Anterior cingulate cortex (tissue), 58 donors: ENCODE data around the gene RPL4.
"Not testable (repeated sequence)": the region's sequence is repeated elsewhere in the genome, so short reads cannot be mapped to it uniquely, and the experiment has no call there.

Experiments
- DNase-seq, 58 donors: peaks; one replicate each; lab custom pipeline; 2025; lab: John Stamatoyannopoulos, UW

The RPL4 gene

DNA sequence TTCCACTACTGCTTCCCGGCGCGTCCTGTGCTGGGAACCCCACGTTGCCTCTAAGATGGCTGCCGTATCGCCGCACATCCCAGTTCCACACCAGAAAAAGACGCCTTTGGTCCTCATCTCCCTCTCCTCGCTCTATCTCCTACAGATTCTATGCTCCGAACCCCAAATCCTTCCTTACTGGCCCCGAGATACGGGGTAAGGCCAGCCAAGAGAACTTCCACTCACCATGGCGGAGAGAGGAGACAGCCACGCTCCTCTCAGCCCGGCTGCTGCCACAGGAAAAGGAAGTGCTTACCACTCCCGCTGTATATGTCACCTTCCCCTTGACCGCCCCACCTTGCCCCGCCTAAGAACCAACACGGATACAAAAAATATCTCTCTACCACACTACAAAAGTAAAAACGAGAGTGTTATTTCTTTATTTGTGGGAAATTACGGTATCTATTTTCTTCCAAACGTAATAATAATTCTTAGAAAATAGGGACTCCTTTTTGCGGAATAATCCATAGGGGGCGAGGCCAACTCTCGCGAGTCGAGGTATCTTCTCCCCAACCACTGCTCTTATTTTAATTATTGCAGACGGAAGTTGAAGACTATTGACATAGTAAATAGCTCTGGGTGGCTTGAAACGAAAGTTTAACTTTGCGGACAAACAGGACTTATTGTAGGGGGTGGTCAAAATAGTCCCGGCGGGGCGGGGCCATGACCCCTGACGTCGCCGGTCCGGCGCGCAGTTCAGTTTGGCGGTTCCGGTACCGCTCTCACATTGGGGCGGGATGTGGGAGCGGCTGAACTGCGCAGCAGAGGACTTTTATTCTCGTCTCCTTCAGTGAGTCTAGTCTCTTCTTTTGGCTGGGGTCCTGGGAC is at the start of gene RPL4, which contains the start of gene ZWILCH:
TSS of gene RPL4 (minus strand) at position 293 of the 867 bp plus-strand sequence. CDS start at position 228, 65 bp downstream.
TSS of gene ZWILCH (plus strand) at position 764 of the 867 bp plus-strand sequence. CDS start at position 777, 13 bp downstream.
- DNase-seq = peak in 57 of 58 donors; percentile 7 to 82 (median 58)

DNA sequence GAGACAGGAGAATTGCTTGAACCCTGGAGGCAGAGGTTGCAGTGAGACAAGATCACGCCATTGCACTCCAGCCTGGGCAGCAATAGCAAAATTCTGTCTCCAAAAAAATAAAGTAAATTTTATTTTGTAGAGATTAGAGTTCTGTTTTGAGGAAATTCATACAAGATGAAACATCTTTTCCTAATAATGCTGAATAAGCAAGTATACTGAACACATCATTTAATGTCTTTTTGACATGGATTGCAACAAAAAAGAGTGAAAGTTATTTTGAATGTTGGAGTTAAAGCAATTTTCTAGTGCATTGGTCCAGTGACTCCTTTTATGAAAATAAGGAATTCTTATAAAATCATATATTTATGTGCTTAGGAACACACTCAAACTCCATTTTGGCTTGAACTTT is 40.6 kb upstream of the RPL4 start:
- DNase-seq = no peak

DNA sequence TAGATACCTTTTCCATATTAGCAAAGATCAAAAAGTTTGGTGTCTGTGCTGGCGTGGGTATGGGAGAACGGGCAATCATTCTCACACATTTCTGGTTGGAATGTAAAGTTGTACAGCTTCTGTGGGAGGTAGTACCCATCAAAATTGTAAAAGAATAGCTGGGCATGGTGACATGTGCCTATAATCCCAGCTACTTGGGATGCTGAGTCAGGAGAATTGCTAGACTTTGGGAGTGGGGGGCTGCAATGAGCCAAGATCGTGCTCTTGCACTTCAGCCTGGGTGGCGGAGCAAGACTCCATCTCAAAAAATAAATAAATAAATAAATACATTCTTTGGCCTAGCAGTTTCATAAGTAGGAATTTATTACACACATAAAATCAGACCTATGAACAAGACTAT is 38.2 kb upstream of the RPL4 start:
- DNase-seq = no peak

DNA sequence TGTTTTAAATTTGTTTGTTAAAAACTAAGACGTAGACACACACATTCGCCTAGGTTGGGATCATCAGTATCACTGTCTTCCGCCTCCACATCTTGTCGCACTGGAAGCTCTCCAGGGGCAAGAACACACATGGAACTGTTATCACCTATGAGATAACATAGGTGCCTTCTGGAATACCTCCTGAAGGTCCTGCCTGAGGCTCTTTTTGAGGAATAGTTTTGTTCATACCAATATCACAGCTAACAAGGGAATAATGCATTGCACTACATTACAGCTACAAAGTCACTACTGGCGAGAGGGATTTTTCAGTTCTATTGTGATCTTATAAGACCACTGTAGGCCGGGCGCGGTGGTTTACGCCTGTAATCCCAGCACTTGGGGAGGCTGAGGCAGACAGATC is 30.4 kb upstream of the RPL4 start:
- no peak for DNase-seq

DNA sequence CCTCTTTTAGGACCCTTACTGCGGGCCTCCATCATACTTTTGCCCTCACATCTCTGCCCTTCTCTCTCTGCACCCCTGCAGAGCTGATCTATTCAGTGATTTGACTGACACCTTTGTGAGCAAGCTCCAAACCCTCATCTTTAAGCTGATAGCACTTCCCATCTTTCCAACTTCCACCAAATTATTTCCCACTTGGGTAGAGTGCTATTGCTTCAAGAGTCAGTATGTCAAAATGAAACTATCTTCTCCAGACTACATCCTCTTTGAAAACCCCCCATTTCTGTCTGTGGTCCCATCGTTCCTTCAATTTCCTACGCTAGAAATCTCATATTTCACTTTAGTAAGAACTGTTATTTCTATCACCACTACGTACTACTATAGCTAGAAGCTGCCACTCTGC is 20.2 kb upstream of the RPL4 start:
- no peak for DNase-seq

DNA sequence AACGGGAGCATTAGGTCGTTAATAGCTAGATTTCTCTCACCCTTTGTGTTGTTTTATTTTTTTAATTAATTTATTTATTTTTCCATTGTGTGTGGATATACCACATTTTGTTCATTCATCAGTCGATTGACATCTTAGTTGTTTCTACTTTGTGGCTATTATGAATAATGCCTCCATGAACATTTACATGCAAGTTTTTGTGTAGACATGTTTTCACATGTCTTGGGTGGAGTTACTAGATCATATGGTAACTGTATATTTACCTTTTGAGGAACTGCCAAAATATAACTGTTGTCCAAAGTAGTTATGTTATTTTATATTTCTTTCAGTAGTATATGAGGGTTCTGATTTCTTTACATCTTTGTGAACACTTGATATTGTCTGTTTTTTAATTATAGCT is 19.3 kb upstream of the RPL4 start:
- DNase-seq = no peak

DNA sequence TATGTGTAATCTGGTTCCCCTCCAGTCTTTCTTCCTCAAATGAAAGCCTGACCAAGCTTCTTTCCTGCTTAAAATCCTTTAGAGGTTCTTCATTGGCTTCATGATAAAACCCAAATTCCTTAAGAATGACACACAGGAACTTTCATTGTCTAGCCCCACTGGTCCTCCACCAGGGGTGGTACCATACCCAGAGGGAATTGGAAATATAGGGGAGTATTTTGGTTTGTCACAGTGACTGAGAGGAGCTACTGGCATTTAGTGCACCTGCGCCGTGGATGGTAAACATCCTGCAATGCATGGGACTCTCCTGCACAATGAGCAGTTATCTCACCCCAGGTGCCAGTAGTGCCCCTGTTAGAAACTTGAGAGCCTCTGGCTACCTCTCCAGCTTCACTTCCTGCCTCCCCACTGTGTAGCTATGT is 11.3 kb upstream of the RPL4 start:
- DNase-seq = no peak

DNA sequence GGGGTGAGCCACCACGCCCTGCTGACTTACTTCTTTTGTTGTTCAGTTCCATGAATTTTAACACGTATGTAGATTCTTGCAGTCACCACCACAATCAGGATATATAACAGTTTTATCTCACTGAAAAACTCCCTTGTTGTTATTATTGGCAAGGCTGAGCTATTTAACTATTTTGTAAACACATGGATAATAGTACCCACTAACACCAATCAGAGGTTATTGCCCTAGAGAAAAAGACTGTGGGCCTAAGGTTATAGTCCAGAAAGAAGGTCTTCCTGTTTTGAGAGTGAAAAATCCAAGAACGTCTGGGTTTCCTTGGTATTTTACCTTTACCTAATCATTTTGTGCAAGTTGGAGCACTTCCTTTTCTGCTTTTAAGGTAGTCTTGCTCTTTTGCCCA is 9.9 kb upstream of the RPL4 start:
- no peak for DNase-seq

DNA sequence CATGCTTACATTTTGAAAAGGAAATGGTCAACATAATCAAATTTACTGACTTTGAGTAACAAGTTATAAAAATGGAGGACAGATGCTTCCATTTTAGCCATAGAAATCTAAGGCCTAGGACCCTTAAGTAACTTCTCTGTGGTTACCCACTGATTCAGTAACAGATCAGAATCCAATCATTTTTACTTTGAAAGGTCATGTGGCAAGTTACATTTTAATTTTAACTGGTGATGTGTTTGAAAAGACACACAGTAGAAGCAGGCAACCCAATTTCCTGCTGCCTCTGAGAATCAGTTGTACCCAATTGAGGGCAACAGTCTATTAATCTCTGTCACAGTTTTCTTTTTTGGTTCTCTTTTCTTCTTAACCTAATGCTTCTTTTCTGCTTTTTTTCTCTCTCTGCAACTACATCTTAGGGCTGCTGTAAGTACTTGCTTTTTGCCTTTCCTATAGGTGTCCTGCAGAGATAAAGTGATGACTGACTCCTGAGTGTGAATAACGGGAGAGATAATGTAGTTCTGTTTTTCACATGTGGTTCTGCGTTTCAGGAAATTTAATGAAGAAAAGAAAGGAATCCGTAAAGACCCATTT is 3.7 kb upstream of the RPL4 start:
- no peak for DNase-seq

DNA sequence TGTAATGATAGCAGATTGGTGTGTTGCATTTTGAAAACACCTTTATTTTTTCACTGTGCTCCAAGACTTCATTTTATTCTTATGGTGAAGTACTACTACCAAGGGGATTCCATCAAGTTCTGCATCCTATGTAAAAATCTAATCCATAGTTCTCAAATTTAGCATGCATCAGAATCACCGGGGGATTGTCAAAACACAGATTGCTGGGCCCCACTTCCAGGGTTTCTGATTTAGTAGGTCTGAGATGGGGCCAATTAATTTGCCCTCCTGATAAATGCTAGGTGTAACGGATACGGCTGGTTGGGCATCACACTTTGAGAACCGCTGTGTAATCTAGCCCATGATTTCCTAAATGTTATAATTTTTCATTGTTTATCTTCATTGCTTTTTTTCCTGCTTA is 1.2 kb upstream of the RPL4 start:
- DNase-seq = no peak

DNA sequence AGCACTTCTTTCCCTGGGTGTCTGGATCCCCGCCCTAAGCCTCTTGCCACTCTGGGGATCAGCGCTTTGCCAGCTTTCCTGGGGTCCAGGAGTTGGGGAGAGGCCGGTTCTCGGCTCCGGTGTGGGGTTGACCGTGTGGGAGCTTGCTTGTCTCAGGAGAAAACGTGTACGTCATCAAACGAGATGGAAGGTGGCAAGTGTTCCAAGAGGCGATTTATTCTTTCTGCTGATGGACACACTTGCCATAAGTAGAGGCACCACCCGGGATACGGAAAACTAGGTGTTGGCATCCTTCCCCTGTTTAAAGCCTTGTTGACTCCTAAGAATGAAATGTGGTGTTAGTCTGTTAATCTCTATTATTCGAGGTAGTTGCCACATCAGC is 766 bp upstream of the RPL4 start:
- DNase-seq = no peak

DNA sequence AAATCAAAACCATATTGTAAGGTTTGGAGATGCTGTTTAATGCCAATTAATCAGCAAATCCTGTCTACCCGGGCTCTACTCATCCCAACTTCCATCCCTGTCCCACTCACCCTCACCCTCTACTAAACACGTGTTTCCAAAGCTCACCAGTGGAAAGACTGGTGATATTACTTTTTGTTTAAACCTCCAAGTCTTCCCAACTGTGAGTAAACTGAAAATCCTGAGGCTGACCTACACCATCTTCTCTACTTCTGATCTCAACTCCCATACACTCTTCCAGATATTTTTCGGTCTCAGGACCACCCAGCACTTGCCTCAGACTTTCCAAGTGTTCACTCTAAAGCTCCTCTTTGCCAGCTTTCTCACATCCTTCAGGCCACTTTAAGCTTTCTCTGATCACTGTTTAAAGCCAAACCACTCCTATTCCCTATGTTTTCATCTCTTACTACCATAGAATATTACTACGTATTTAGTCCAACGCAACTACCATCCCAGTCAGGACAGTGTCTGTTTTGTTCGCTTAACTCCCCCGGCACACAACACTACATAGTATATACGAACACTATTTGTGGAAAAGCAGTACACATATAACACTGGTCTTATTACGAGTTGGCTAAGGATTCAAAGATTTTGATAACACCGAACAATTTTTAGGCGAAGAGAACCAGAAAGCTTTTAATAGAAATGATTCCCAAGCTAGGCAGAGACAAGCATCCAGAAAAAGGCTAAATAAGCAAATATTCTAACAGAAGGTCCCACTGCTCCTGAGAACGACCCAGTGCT is 684 bp downstream of the RPL4 start:
- no peak for DNase-seq

DNA sequence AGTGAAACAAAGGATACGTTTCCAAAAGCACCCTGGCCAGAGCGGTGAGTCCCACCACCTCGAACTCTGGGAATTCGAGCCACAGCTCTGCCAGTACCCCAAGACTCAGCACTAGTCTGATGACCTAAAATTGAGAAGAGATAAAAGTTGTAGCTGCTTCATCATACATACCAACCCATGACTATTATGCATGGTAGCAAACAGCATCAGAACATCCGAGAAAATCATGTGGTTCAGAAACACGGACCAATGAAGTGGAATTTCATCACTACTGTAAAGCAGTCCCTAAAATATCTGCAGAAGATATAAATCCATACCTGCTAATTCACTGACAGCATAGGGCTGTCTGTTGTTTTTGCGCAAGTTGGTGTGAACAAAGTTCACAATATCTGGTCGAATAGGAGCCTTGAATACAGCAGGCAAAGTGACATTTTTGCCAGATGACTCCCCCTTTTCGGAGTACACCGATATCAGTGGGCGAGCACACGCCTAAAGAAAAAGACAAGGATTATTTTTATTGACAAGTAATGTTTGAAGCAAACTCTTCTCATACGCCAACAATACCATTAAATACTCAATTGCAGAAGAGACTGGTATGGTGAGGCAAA is 1.5 kb downstream of the RPL4 start:
- DNase-seq = not testable (repeated sequence)

DNA sequence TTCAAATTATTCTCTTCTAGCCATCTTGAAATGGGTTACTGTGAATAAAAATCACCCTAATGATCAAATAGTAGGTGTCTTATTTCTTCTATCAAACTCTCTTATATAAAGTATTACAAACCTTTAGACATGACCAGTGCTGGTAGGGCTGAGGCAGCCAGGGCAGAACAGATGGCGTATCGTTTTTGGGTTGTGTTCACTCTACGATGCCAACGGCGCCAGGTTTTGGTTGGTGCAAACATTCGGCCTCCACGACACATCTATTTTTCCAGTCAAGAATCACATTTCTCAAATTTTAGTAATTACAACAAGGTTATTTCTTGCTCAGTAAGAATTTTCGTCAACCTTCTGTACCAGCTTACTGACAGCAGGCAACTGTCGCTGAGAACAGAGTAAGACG is 2.2 kb downstream of the RPL4 start:
- peak in 9 of 58 donors; percentile 2 to 25 (median 6) for DNase-seq

DNA sequence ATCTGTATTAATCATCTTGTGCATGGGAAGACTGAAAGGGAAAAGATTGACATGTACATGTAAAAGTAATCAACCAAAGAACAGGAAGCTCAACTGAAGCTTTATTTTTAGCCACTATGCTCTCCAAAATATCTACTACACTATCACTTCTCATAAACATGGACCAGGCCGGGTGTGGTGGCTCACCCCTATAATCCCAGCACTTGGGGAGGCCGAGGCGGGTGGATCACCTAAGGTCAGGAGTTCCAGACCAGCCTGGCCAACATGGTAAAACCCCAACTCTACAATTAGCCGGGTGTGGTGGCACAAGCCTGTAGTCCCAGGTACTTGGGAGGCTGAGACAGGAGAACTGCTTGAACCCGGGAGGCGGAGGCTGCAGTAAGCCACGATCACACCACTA is 4.3 kb downstream of the RPL4 start:
- not testable (repeated sequence) for DNase-seq

DNA sequence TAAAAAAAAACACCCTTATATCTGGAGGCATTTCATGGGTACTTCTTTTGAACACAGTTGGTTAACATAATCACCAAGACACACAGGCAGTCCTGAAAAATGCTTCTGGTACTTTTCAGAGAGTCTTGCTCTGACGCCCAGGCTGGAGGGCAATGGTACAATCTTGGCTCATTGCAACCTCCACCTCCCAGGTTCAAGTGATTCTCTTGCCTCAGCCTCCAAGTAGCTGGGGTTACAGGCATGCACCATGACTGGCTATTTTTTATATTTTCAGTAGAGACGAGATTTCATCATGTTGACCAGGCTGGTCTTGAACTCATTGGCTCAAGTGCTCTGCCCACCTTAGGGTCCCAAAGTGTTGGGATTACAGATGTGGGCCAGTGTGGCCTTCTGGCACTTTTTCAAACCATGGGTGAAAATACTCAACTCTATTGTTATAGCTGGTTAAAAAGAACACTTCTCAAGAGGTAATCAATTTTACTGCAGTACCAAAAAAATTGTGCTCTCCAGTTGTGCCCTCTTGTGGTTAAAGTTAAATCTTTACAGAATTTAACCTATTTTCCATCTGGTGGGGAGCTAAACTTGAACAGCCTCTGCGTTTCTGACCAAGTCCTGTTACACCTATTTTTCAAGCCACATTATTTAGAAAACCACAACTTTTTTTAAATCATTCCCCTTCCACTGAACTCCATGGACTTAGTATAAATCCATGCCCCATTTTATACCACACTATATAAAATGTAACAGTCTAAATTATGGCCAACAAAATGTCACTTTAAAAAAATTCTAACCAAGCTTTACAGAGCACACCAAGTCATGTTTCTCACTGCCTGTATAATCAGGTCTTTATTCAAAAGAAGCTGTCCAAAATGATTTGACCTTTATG is 5.9 kb downstream of the RPL4 start:
- no peak for DNase-seq

DNA sequence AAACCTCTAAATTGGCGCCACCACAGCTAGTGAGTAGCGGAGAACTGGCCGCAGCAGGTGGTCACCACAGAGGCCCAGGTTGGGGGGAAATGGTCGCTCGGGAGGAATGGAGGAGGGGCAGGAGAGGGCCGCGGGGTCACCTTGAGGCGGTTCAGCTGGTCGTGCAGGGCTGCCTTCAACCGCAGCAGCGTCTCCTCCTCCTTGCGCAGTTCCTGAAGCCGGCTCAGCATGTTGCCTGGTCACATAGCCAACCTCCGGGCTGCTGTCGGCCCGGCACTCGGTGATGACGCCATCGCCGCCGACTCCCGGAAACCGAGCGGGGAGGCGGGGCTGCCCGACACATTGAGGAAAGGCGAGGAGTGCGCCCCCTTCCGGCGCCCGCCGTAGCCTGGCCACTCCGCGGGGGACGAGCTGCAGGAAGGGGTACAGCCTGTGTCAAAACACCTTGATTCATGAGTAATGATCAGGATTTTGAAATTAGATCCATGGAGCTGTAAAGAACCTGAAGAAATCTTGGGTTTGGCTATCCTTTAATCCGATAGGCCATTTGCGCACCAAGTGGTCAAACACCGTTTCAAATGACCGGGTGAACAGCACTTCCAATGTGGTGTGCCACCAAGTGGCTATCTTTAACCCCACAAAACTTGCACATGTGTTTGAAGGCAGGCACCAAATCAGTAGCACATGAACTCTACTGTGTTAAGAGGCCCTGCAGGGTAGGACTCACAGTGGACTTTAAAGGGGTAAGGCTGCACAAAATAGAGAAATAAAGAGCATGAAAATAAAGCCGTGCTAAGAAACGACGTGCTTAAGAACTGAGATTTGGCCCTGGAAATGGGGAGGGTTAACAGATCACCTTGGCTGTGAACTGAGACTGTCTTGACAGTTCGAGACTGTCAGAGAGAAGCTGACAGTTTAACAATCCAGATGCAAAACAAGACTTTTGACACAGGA is 6.9 kb downstream of the RPL4 start, which contains the start of gene SNAPC5:
TSS of gene SNAPC5 (minus strand) at position 261 of the 954 bp plus-strand sequence. CDS start at position 230, 31 bp downstream.
- DNase-seq = peak; percentile 60 to 98 (median 89)

DNA sequence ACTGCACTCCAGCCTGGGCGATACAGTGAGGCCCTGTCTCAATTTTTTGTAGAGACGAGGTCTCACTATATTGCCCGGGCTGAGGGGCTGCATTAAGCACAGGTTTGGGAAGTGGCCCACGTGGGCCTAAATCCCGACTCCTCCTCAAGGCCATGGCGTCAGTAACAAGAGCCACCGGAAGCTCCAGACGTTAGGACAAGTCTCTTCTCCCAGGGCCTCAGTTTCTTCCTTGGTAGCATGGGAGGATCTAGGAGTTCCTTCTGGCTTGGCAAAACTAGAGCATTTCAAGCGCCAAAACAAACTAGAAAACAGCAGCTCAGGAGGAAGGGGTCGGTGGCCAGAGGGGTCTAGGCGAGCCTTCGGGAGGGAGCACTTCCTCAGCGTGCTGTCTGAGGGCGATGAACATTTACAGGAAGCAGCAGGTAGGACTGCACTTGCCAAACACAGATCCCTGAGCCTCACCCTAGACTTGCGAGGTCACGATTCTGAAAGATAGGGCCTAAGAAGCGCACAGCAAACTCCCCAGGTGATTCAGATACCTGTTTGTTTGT is 7.6 kb downstream of the RPL4 start:
- no peak for DNase-seq
